A549 (cell line): Measurements from ENCODE around the gene NOS3. TPM values are rescaled to one million over a fixed set of nuclear protein-coding genes. Genes with fewer than 3 reads are reported as not detected.

Experiments
- ATAC-seq, 2 experiments: fragments of 200-7000 bp in 1 of 2; fragments of >200 bp in 1 of 2; cut with Nextera tagmentation in 1 of 2; cut with Tn5 transposase in 1 of 2; 3 replicates each; pipeline versions ENCODE4 v1.8.0 to v1.9.1; 2018 to 2020; ENCODE audit warnings: mild to moderate bottlenecking in 1 of 2, moderate library complexity in 1 of 2
- CTCF ChIA-PET: fragments of 300-600 bp; sonication (Branson Sonifier 250); formaldehyde crosslinking; extraction: SDS; loops from one replicate; lab custom pipeline; 2021; ENCODE audit warnings: antibody characterized with exemption, inconsistent platforms; lab: Yijun Ruan, JAX
- POLR2A ChIA-PET: fragments of 350-600 bp; formaldehyde crosslinking; extraction: SDS; loops from one replicate; lab custom pipeline; 2021; ENCODE audit warnings: antibody characterized with exemption, inconsistent platforms; lab: Yijun Ruan, JAX
- DNase-seq, 2 experiments: peaks; one replicate each; pipeline versions ENCODE4 v3.0.0 to v3.0.0-alpha.2; 2011 to 2016; ENCODE audit warnings: low read depth in 1 of 2, low spot score in 1 of 2
- FAIRE-seq: peaks from 2 replicates; lab custom pipeline; 2011; peaks lifted over from hg19 to GRCh38; lab: Jason Lieb, UNC
- H3K27ac ChIP-seq, 2 experiments: fragments of >200 bp; sonication (Bioruptor Twin); formaldehyde crosslinking; 3 replicates each; pipeline ENCODE4 v1.5.1; 2016 to 2017
- H3K4me1 ChIP-seq: fragments of >200 bp; sonication (Bioruptor Twin); formaldehyde crosslinking; 3 replicates; pipeline ENCODE4 v1.6.1; 2016
- H3K4me2 ChIP-seq: fragments of >200 bp; sonication (Bioruptor Twin); formaldehyde crosslinking; 3 replicates; pipeline ENCODE4 v1.6.1; 2016
- H3K4me3 ChIP-seq: fragments of >200 bp; sonication (Bioruptor Twin); formaldehyde crosslinking; 3 replicates; pipeline ENCODE4 v1.5.1; 2016
- H3K9me3 ChIP-seq: fragments of >200 bp; sonication (Bioruptor Twin); formaldehyde crosslinking; 3 replicates; pipeline ENCODE4 v1.6.1; 2016
- CHD2 ChIP-seq: fragments of 150-350 bp; IDR thresholded peaks from 2 replicates; pipeline ENCODE4 v1.6.1; 2014; ENCODE audit warnings: low read length; ENCODE audit not compliant: partially characterized antibody
- ESRRA ChIP-seq: fragments of 150-350 bp; IDR thresholded peaks from 2 replicates; pipeline ENCODE4 v1.6.1; 2014; ENCODE audit warnings: mild to moderate bottlenecking, low read length, borderline replicate concordance
- FOSL2 ChIP-seq, 2 experiments: fragments of 450-650 bp in 1 of 2; fragments of >200 bp in 1 of 2; sonication (Bioruptor Twin) in 1 of 2; formaldehyde crosslinking; IDR thresholded peaks; 2 replicates each; pipeline versions ENCODE4 v1.5.0 to v1.6.1; 2016 to 2020; ENCODE audit warnings: mild to moderate bottlenecking in 1 of 2, moderate library complexity in 1 of 2
- GATA3 ChIP-seq: IDR thresholded peaks from 2 replicates; pipeline ENCODE4 v1.6.1; 2012; ENCODE audit warnings: borderline replicate concordance
- HES2 ChIP-seq: fragments of >200 bp; sonication (Bioruptor Twin); formaldehyde crosslinking; IDR thresholded peaks from 2 replicates; pipeline ENCODE4 v1.6.1; 2016
- KDM1A ChIP-seq: fragments of 200-600 bp; sonication (generic); IDR thresholded peaks from 2 replicates; pipeline ENCODE4 v1.6.1; 2016; ENCODE audit warnings: low read depth, mild to moderate bottlenecking
- MAX ChIP-seq: IDR thresholded peaks from 2 replicates; pipeline ENCODE4 v1.6.1; 2012
- MYC ChIP-seq: IDR thresholded peaks from 2 replicates; pipeline ENCODE4 v1.6.1; 2012; ENCODE audit warnings: mild to moderate bottlenecking, inconsistent platforms, low read length, improper control_type of control experiment, borderline replicate concordance
- RAD21 ChIP-seq, 2 experiments: fragments of >200 bp in 1 of 2; sonication (Bioruptor Twin) in 1 of 2; formaldehyde crosslinking in 1 of 2; IDR thresholded peaks in 1 of 2; conservative IDR thresholded peaks in 1 of 2; 2 replicates in 1 of 2; 3 replicates in 1 of 2; pipeline ENCODE4 v1.6.1; 2012 to 2018; ENCODE audit warnings: inconsistent platforms in 1 of 2
- RCOR1 ChIP-seq: fragments of 150-350 bp; IDR thresholded peaks from 2 replicates; pipeline ENCODE4 v1.6.1; 2014; ENCODE audit warnings: antibody characterized with exemption, low read length, low read depth
- RFX5 ChIP-seq: fragments of 450-650 bp; IDR thresholded peaks from 2 replicates; pipeline ENCODE4 v1.7.1; 2014; ENCODE audit warnings: antibody characterized with exemption, mild to moderate bottlenecking, moderate library complexity
- RNF2 ChIP-seq: fragments of 200-600 bp; sonication (generic); IDR thresholded peaks from 2 replicates; pipeline ENCODE4 v1.6.1; 2016; ENCODE audit warnings: low read depth, mild to moderate bottlenecking, antibody characterized with exemption, moderate library complexity, borderline replicate concordance
- SMC3 ChIP-seq: fragments of >200 bp; sonication (Bioruptor Twin); formaldehyde crosslinking; IDR thresholded peaks from 3 replicates; pipeline ENCODE4 v1.6.1; 2018; ENCODE audit warnings: inconsistent platforms
- TP53 ChIP-seq: fragments of 250-450 bp; sonication (Bioruptor Pico); IDR thresholded peaks from 2 replicates; pipeline ENCODE4 v1.5.0; 2021; ENCODE audit warnings: mild to moderate bottlenecking, moderate library complexity
- ZFP36 ChIP-seq: fragments of 450-650 bp; IDR thresholded peaks from 2 replicates; pipeline ENCODE4 v1.6.1; 2014; ENCODE audit warnings: borderline replicate concordance; ENCODE audit not compliant: partially characterized antibody
- ZNF302 ChIP-seq: fragments of 250-450 bp; sonication (Bioruptor Pico); IDR thresholded peaks from 2 replicates; pipeline ENCODE4 v1.9.0; 2021; ENCODE audit warnings: inconsistent platforms, mild to moderate bottlenecking, moderate library complexity
- WGBS: methylation state at CpG from one replicate; pipeline ENCODE4 v1.1.6; 2017; ENCODE audit errors: missing lambda C conversion rate; 5-methylcytosine and 5-hydroxymethylcytosine counted together
- polyA plus RNA-seq, 4 experiments: library from polyadenylated mRNA; depleted of rRNA in 3 of 4; stranded (reverse); fragments of >200 nt; fragmentation: RNase III in 1 of 4; extraction: RNeasy Plus Mini Kit Qiagen cat#74134 plus additional on column Dnase treatment in 1 of 4; gene quantifications; 2 replicates in 3 of 4; 3 replicates in 1 of 4; pipeline ENCODE4 v1.2.3, GENCODE V29; 2011 to 2017
- TF ChIP-seq, protein P1 (sequence below): fragments of 200-600 bp; sonication (generic); IDR thresholded peaks from 2 replicates; pipeline ENCODE4 v1.6.1; 2016; ENCODE audit warnings: antibody characterized with exemption, mild to moderate bottlenecking, moderate library complexity

NOS3 gene
- polyA plus RNA-seq, 2 of the 4 experiments (the other 2 are of a cell fraction), result 0.52 to 0.71 TPM

- H3K27ac ChIP-seq, result no peak overlapping the region
- TF ChIP-seq RAD21 (conservative IDR thresholded peaks at IDR 0.05 in 1 of 2, IDR thresholded peaks at IDR 0.05 in 1 of 2) (no peak), ESRRA (no peak), CHD2 (no peak), RNF2 (no peak), ZNF302 (no peak), MAX (no peak), MYC (no peak), RCOR1 (no peak), RFX5 (no peak), KDM1A (no peak), TP53 (CRISPR knock-in tag) (no peak), ZFP36 (no peak)
- TF ChIP-seq, protein P1, sequence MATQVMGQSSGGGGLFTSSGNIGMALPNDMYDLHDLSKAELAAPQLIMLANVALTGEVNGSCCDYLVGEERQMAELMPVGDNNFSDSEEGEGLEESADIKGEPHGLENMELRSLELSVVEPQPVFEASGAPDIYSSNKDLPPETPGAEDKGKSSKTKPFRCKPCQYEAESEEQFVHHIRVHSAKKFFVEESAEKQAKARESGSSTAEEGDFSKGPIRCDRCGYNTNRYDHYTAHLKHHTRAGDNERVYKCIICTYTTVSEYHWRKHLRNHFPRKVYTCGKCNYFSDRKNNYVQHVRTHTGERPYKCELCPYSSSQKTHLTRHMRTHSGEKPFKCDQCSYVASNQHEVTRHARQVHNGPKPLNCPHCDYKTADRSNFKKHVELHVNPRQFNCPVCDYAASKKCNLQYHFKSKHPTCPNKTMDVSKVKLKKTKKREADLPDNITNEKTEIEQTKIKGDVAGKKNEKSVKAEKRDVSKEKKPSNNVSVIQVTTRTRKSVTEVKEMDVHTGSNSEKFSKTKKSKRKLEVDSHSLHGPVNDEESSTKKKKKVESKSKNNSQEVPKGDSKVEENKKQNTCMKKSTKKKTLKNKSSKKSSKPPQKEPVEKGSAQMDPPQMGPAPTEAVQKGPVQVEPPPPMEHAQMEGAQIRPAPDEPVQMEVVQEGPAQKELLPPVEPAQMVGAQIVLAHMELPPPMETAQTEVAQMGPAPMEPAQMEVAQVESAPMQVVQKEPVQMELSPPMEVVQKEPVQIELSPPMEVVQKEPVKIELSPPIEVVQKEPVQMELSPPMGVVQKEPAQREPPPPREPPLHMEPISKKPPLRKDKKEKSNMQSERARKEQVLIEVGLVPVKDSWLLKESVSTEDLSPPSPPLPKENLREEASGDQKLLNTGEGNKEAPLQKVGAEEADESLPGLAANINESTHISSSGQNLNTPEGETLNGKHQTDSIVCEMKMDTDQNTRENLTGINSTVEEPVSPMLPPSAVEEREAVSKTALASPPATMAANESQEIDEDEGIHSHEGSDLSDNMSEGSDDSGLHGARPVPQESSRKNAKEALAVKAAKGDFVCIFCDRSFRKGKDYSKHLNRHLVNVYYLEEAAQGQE, result no peak
- WGBS, result 92% methylated on average over 10 of the region's 11 CpGs
- CTCF ChIA-PET, result interaction anchor here (1.4 to 1.9 kb wide), 3 partner anchors 13 to 65 kb away, joined by 5 to 6 read pairs (median 6); no protein-coding TSS in a partner anchor
- no peak for ATAC-seq
- no peak for DNase-seq
- POLR2A ChIA-PET, result no interaction called here
- H3K9me3 ChIP-seq, result no peaks in the 10 kb centered on the region
- H3K4me2 ChIP-seq, result no peak overlapping the region
- peaks cover 12% of the 10 kb centered on the region for H3K4me1 ChIP-seq
- no peak overlapping the region for H3K4me3 ChIP-seq
- no peak for FAIRE-seq
Measured at GRCh38 chr7:151045262-151045661, 54.4 kb downstream of the NOS3 start.

DNA sequence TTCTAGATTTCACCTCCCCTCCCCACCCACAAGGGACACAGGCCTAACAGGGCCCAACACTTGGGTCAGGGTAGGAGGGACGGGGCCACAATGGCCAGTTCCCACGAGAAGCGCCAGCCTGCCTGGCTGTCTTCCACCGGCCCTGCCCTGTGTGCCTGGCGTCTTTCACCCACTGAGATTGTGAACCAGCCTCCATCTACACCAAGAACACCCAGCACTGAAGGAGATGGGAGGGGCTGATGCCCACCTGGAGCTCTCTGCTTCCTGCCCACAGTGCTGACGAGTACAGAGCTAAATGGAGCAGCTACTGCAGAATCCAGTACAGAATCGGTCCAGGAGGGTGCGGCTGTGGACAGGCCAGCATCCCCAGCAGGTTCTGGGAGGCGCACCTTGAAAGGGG is 55.1 kb downstream of the NOS3 start:
- H3K4me3 ChIP-seq, result no peak overlapping the region
- ATAC-seq, result no peak
- no peak for FAIRE-seq
- no peaks in the 10 kb centered on the region for H3K9me3 ChIP-seq
- H3K4me1 ChIP-seq, result peaks cover 7% of the 10 kb centered on the region; the same call in 1 of the 3 replicates
- WGBS, result 90% methylated on average over 5 of the region's 9 CpGs
- DNase-seq, result no peak
- no peak overlapping the region for H3K4me2 ChIP-seq
- TF ChIP-seq GATA3 (no peak), SMC3 (no peak), HES2 (no peak)
- CTCF ChIA-PET, result interaction anchor here (1.4 to 1.5 kb wide), 2 partner anchors 13 to 27 kb away, joined by 6 read pairs; no protein-coding TSS in a partner anchor
- H3K27ac ChIP-seq, result no peak overlapping the region
- POLR2A ChIA-PET, result interaction anchor here (1.2 kb wide), 1 partner anchor 18 kb away, joined by 5 read pairs; the partner anchor contains the start of gene ABCB8

- no peak overlapping the region for H3K4me3 ChIP-seq
- H3K27ac ChIP-seq, result peak overlapping the region in 1 of 2 experiments; percentile 21; a peak in 1 of 6 replicates
- no peak overlapping the region for H3K4me2 ChIP-seq
- ATAC-seq (peak in 1 of 2 experiments; percentile 7; a peak in 2 of 6 replicates), DNase-seq (no peak), FAIRE-seq (no peak)
- WGBS, result 78% methylated on average over 13 of the region's 14 CpGs
- ChIA-PET CTCF (interaction anchor here (0.6 to 1.0 kb wide), 4 partner anchors 29 to 1312 kb away, joined by 3 read pairs; no protein-coding TSS in a partner anchor), POLR2A (interaction anchor here (1.2 to 1.8 kb wide), 2 partner anchors 8 to 19 kb away, joined by 5 to 9 read pairs; partner anchors contain the start of gene ABCB8)
- peak; percentile 70 for TF ChIP-seq ZFP36
- no peak for TF ChIP-seq FOSL2 (IDR thresholded peaks at IDR 0.05)
- TF ChIP-seq FOSL2 (CRISPR knock-in tag; IDR thresholded peaks at IDR 0.05), result no peak
- peaks cover 7% of the 10 kb centered on the region; the same call in 1 of the 3 replicates for H3K4me1 ChIP-seq
- H3K9me3 ChIP-seq, result no peaks in the 10 kb centered on the region
Measured at GRCh38 chr7:151046603-151047573, 56.1 kb downstream of the NOS3 start.
